NCI-H1105 treated with DMSO at 0.1 percent for 48 hours (cell line): ENCODE data around the gene COQ10A.

Source experiments
- DNase-seq: peaks from one replicate; lab custom pipeline; 2025; lab: John Stamatoyannopoulos, UW

Gene COQ10A

DNA sequence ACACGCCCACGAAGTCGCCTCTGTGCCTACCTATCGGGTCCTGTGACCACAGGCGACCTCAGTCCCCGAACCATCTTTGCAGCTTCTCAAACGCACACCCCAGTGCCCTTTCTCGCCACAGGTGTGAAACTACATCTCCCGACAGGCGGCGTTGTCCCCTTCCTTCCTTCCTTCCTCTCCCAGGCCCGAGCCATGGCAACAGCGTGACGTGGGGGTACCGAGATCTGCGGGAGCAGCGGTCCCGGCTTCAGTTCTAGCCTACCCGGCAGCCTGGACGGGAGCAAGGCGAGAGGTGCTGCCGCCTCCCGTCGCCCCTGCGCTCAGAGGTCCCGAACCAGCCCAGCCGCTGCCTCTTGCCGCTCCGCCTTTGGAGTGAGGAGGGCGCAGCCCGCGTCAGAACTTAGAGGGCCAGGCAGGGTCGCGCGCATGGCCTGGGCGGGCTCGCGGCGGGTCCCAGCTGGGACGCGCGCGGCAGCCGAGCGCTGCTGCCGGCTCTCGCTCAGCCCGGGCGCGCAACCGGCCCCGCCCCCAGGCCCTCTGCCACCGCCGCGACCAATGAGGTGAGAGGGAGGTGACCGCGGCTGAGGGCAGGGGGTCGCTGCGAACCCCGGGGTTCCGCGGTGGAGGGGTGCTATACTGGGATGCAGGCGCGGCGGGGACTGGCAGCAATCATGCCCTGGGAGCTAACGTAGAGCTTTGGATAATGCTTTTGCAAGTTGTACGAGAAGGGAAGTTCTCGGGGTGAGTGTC, at the start of gene COQ10A:
Gene COQ10A, plus strand, starts transcription at position 250 of the 750 bp plus-strand sequence. Its CDS starts 177 bp downstream, at position 427.
- DNase-seq = peak; percentile 64

DNA sequence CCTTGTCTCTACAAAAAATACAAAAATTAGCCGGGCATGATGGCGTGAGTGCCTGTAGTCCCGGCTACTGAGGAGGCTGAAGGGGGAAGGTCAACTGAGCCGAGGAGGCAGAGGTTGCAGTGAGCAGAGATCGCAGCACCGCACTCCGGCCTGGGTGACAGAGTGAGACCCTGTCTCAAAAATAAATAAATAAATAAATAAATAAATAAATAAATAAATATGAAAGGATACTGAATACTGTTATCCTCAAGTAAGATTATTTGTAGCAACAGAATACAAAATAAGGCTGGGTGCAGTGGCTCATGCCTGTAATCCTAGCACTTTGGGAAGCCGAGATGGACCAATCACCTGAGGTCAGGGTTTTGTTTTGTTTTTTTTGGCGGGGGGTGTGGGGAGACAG, 46.9 kb upstream of the COQ10A start:
- DNase-seq = no peak

DNA sequence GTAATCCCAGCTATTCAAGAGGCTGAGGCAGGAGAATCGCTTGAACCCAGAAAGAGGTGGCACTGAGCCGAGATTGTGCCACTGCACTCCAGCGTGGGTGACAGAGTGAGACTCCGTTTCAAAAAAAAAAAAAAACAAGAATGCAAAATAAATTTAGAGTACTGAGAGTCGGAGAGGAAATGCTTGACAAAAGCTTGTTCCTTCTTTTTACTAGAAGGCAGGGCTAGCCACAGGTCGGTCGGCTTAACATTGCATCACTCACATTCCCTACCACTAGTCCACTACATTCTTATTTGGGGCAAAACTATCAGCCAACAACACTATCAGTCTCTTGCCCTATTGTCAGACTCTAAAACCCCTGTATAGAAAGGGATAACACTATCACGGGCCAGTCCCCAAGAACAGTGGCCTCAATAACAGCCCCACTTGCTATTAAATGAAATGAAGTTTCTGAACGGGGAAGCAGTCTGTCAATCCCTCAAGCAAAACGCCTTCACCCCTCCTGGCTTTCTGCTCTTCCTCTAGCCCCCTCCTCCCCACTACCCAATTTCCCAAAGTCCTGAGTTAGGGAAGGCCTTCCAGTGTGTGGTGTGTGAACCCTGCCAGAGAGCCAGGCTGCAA, 46.0 kb upstream of the COQ10A start:
- no peak for DNase-seq

DNA sequence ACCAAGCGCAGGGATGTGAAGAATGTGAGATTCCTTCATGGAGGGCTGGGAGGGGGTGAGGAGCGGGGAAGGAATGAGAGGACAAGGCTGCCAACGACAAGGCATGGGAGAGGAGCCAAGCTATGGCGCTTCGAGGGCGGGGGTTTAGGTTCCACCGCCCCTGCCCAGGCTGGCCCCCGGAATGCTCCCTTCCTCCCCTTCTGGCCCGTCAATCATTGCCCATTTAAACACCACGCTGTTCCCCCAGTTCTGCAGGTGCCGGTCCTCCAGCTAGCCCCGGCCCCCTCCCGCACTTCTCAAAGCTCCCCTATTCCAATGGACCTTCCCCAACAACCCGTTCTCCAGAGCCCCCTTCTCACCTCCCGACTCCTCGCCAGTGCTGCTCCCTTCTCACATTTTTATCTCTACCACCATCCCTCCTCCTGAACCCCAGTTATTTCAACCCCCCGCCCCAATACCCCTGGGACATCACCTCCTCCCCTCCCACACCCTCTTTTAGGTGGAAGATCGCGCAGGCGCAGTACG, 45.4 kb upstream of the COQ10A start:
- DNase-seq = peak; percentile 24

DNA sequence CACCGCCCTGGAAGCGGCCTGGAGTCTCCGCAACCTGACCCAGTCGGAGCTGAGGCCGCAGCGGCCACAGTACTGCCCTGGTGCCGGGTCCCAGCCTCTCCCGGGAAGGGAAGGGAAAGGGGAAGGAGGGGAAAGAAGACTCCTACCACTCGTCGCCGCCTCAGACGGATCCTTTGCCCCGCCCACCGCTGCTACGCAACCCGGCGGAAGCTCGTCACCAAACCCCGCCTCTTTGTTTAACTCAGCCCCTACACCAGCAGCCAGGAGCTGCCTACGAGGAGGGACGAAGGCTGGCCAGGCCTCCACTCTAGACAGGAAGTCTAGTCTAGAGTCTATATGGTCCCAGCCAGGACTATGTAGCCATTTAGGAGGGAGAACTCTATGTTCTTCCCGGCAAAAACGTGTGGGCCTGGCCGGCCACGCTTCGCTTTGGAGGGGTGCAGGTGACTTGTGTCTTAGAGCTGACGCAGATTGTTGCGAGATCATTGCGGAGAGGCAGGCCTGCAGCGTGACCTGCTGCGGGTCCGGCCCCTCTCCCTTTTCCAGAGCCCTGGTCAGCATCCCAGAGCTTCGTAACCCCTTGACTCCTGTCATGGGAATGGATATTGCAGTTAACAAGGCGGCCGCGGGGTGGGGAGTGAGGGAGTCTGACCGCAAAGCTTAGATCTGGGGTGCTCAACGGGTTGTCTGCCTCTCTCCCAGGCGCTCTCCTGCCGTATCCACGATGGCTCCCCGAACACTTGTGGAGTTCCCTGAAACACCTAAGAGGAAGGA, 44.8 kb upstream of the COQ10A start, which contains the start of gene RNF41:
Gene RNF41, minus strand, starts transcription at position 166 of the 774 bp plus-strand sequence. CDS start 7,875 bp downstream, outside the sequence.
- DNase-seq = peak; percentile 87

DNA sequence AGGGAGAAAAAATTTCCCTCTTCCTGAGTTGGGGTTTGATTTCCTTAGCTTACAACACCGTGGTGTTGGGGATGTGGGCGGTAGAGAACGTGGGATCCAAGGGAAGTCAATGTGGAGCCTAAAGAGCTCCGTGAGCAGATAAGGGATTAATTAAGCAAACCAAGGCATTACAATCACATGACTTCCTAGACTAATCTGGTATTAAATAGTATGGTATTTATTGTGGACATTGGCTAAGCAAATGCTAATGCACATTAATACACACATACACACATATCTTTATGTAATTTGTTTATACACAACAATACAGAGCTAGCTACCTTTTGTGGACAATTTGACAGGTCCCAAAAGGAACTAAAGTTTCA, 44.2 kb upstream of the COQ10A start:
- no peak for DNase-seq

DNA sequence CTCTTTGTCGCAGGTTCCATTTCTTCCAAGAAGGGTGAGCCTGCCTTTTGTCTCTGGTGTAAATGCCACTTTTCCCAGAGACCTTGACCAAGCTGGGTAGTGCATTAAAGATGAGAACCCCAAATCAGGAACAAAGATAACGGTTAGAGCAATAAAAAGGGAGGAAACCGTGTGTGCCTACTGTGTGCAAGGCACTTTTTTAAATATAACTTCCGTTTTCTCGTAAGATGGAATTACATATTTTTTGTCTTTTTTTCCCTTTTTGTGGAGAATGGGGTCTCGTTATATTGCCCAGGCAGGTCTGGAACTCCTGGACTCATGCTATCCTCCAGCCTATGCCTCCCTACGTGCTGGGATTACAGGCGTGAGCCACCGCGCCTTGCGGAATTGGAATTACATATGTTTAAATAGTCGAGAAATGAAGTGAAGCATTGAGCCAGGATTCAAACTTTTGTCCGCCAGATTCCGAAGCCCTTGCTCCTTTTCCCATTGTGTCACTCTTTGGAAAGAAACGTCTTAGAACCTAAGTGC, 43.1 kb upstream of the COQ10A start:
- no peak for DNase-seq

DNA sequence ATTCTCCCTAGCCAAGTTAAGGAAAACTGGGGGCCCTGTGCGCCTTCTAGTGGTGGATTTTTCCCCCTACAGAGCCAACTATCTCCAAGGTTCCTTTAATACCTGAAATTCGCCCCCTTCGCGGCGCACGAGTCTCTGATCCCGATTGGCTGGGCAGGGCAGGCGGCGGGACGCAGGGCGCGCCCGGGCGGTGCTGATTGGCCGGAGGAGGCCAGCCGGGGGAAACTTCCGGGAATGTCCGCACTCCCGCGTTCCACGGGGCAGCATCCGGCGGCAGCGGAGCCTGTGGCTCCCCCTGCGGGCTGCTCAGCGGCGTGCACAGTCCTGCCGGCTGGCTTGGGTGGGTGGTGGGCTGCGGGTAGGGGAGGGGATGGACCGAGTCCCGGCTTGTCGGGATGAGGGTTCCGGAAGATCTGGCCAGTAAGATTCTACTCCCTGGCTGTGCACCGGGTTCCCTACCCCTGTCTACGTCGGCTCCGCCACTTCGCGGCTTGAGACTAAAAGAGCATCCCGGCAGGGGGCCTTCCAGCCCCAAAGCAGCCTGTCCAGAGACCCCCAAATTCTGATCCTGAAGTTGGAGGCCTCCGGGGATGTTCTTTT, 42.5 kb upstream of the COQ10A start, which contains the start of gene NABP2:
Gene NABP2, plus strand, starts transcription at position 241 of the 600 bp plus-strand sequence. CDS start 515 bp downstream, outside the sequence.
- peak; percentile 90 for DNase-seq

DNA sequence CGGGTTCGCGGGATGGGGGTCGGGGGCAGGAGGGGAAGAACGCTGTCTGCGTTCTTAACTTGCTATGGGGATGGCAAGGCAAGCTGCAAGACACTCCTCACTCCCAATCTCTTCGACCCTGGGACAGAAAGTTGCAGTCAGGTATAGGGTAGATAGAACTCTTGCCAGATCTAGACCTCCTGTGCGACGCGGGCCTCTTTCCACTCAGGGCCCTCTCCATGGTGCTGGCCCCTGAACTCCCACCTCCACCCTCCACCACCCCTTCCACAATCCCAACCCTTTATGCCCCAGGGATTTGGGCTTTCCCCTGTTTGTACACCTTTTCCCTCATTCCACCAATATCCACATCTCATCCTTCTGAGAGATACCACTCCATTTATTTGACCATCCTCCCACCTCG, 41.8 kb upstream of the COQ10A start:
- DNase-seq = no peak

DNA sequence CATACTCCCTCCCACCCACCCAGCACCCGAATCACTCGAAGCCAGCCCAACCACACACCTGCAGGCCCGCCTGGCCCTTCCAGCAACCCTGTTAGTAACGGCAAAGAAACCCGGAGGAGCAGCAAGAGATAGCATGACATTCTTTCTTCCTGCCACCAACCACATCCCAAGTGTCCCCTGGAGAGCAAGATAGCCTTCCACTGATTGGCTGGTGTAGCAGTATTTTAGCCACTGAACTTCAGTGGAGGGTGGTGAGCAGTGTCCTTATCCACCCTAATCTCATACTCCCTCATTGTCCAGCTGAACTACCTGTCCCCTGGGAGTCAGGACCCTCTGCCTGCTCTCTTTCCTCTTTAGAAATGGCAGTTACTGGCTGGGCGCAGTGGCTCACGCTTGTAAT, 37.7 kb upstream of the COQ10A start:
- DNase-seq = no peak

DNA sequence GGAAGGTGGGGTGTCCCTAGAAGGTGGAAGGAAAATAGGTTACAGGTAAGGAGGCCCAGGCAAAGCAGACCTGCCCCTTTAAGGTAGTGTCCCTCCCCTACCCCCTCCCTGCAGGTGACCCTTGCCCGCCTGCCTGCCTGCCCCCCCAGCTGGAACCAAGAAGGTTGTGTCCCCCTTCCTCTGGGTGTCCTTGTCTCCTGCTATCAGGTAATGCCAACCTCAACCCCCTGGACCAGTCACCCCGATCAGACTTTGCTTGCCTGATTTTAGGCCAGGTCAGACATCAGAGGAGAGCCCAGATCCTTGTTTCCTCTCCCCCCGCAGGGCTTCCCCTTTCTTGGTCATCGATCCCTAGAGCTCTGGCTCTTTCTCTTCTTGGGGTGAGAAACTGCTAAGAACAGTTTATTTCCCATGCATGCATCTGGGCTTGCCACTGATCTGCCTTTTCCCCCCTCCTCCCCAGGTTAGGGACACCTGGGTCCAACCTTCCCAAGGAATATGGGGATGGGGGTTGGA, 36.8 kb upstream of the COQ10A start, which contains the start of gene SLC39A5:
Gene SLC39A5, plus strand, starts transcription at position 136 of the 516 bp plus-strand sequence. CDS start 1,224 bp downstream, outside the sequence.
- DNase-seq = no peak

DNA sequence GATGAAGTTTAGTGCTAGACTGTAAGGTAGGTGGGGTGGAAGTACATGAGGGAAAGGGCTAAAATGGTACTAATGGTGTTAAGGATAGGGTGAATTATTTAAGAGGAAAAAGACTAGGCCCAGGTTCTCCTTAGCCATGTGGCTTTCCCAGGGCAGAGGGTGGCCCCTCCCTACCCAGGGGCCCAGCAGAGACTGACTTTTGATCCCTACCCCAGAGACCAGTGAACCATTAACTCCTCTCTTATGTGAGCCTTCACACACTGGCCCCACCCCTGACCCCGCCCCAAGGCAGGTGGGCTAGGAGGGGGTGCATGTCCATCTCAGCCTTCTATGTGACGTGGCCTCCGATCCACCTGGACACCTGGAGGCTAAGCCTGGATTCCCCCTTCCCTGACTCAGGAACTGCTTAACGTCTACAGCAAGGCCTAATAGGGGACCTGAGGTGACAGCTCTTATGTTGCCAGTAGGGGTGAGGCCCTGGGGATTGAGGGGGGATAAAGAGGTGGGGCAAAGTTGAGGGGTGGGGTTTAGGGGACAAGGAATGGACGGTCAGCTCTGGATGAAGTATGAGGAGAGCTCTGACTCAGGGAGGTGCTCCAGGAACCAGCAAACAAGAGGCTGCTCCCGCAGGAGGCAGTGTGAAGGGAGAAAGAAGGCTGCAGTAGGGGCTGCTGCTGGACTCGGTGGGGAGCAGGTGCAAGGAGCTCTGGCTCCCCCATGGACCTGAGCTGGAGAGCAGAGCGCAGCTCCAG, 36.1 kb upstream of the COQ10A start:
- no peak for DNase-seq

DNA sequence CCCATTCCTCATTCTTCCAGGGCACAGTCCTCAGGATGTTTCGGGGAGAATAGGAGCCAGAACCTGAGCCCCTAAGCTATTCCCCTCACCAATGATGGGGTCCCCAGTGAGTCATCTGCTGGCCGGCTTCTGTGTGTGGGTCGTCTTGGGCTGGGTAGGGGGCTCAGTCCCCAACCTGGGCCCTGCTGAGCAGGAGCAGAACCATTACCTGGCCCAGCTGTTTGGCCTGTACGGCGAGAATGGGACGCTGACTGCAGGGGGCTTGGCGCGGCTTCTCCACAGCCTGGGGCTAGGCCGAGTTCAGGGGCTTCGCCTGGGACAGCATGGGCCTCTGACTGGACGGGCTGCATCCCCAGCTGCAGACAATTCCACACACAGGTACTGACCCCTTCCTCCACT, 35.6 kb upstream of the COQ10A start:
- no peak for DNase-seq

DNA sequence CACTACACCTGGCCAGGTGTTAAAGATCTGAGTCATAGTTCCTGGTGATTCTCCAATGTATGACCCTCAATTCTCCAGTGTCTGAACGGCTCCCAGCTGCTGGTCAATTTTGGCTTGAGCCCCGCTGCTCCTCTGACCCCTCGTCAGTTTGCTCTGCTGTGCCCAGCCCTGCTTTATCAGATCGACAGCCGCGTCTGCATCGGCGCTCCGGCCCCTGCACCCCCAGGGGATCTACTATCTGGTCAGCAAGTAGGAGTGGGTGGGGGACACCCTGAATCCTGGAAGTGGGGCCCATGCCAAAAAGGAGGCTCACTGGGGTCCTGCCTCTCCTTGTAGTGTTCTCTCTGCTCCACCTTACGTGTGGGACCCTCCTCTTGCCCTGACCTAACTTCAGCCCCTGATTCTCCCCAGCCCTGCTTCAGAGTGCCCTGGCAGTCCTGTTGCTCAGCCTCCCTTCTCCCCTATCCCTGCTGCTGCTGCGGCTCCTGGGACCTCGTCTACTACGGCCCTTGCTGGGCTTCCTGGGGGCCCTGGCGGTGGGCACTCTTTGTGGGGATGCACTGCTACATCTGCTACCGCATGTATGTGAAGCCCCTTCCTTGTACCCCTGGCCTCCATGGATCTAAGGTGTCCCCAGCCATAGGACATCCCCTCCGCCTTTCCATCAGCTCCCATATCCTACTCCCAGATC, 31.9 kb upstream of the COQ10A start:
- DNase-seq = no peak

DNA sequence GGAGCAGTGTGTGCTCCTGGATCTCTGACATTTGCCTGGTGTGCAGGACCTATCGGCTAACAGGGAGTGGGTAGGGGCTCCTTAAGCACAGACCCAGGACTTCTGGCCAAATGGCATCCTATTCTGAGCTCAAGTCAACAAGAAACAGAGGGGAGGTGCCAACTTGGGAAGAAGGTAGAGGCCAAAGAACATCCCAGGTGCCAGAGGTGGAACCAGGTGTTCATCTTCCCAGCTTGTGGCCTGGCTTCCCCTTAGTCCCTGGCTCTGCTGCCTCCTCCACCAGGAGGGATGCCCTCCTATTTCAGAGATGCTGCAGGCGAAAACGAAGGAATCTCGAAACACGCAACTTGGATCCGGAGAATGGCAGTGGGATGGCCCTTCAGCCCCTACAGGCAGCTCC, 30.7 kb upstream of the COQ10A start:
- DNase-seq = no peak

DNA sequence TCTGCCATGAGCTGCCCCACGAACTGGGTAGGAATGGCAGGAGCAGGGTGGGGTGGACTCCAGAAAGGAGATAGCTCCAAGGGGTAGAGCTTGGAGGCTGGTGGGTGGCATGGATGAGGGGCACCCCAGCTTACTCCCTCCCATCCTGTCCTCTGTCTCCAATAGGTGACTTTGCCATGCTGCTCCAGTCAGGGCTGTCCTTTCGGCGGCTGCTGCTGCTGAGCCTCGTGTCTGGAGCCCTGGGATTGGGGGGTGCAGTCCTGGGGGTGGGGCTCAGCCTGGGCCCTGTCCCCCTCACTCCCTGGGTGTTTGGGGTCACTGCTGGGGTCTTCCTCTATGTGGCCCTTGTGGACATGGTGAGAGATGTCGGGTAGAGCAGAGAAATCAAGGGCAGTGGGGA, 29.8 kb upstream of the COQ10A start:
- no peak for DNase-seq

DNA sequence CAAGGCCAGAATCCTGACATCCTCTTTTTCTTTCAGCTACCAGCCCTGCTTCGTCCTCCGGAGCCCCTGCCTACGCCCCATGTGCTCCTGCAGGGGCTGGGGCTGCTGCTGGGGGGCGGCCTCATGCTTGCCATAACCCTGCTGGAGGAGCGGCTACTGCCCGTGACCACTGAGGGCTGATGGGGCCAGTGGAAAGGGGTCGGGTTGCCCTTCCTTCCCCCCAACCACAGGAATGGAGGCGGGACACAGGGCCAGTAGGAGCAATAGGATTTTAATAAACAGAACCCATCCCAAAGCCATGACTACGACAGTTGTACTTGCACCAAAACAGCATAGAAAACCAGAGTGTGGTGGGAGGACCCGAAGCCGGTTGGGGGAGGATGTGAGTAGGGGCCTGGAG, 29.2 kb upstream of the COQ10A start:
- DNase-seq = no peak

DNA sequence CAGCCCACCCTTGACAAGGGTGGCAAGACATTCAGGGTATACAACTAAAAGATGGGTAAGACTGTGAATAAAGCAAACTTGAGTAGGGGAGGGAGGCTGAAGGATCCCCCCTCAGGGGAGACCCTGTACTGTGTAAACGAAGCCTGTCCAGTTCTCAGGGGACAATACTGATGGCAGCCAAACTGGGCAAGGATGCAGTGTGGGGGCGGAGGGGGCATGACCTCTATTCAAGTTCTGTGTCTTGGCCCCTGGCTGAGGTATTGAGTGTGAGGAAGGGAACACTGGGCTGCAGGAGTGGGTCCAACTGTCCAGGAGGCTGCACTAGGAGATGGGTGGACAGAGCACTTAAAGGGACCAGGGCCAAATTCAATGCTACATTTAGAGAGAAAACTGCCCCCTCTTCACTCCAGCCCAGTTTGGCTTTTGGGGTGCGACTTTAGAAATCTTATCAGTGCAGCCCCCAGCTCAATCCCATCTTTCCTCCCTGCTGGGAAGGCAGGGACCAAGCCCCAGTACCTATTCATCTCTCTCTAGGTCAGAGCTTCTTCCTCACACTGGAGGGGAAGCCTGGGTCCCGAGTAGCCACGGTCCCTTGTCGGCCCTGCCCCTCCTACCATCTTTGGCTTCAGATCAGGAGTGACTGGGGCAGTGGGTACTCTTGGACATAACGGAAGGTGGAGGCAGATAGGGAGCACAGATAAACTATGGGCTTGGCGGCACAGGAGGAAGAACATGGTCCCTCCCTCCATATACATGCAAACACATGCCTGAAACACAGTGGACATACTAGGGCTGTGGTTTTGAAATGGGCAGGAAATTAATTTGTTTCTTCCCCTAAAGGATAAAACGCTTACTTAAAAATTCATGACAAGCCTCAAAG, 25.1 kb upstream of the COQ10A start:
- no peak for DNase-seq

DNA sequence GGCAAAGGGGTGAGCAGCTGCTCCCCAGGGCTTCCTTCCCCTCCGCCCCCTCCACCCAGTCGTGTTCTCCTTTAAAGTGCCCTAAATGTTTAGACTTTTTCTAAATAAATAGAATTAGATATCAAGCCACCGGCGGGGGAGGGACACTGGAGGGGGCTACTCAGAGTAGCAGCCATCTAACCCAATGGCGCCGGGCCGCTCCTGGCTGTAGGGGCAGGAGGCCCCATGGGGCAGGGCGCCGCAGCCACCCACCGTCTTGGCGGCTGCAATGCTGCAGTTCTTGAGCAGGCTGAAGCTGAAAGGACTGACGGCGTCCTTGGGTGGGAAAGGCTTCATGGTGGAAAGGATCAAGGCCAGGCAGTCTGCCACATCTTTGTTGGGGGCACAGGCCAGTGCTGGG, 23.8 kb upstream of the COQ10A start:
- no peak for DNase-seq
